ENCODE results near the gene GPRC5B. TPM values are rescaled to one million over a fixed set of nuclear protein-coding genes. Genes with fewer than 3 reads are reported as not detected.

Gene GPRC5B
- total RNA-seq, 4 donors from 2014 or later, result 16.5 to 53.0 (median 22.3) TPM

- H3K36me3 ChIP-seq, result no peaks in the 10 kb centered on the region
- H3K27ac ChIP-seq, result no peak overlapping the region
- H3K9me3 ChIP-seq, result no peaks in the 10 kb centered on the region
- H3K27me3 ChIP-seq, result no peaks in the 10 kb centered on the region
- no peak overlapping the region for H3K4me3 ChIP-seq
- TF ChIP-seq POLR2A (IDR thresholded peaks at IDR 0.05) (no peak), CTCF (IDR thresholded peaks at IDR 0.05) (no peak)
- DNase-seq, result no peak
- H3K4me1 ChIP-seq, result no peaks in the 10 kb centered on the region
- intact Hi-C loops (cut with DNase I; ENCODE audit: low total_unique reads), result no loop called here
These were observed 25.0 kb downstream of the GPRC5B start for GRCh38 chr16:19859603-19860002.

GRCh38 chr16:19859166-19859565 is 25.5 kb downstream of the GPRC5B start:
- DNase-seq, result no peak
- Histone ChIP-seq H3K4me3 (no peak overlapping the region), H3K27me3 (no peaks in the 10 kb centered on the region), H3K9me3 (no peaks in the 10 kb centered on the region), H3K36me3 (no peaks in the 10 kb centered on the region), H3K4me1 (no peaks in the 10 kb centered on the region), H3K27ac (no peak overlapping the region)
- intact Hi-C loops (cut with DNase I; ENCODE audit: low total_unique reads), result no loop called here
- TF ChIP-seq POLR2A (IDR thresholded peaks at IDR 0.05) (no peak), CTCF (IDR thresholded peaks at IDR 0.05) (no peak)

- no peaks in the 10 kb centered on the region for H3K9me3 ChIP-seq
- H3K4me1 ChIP-seq, result no peaks in the 10 kb centered on the region
- no peak for TF ChIP-seq POLR2A (IDR thresholded peaks at IDR 0.05)
- TF ChIP-seq CTCF (IDR thresholded peaks at IDR 0.05), result no peak
- H3K27me3 ChIP-seq, result no peaks in the 10 kb centered on the region
- no peak overlapping the region for H3K27ac ChIP-seq
- H3K36me3 ChIP-seq, result no peaks in the 10 kb centered on the region
- H3K4me3 ChIP-seq, result no peak overlapping the region
- DNase-seq, result no peak
- intact Hi-C loops (cut with DNase I; ENCODE audit: low total_unique reads), result no loop called here
These were observed 26.2 kb downstream of the GPRC5B start for GRCh38 chr16:19858340-19859018.

- Histone ChIP-seq H3K4me1 (no peaks in the 10 kb centered on the region), H3K27me3 (no peaks in the 10 kb centered on the region), H3K36me3 (no peaks in the 10 kb centered on the region), H3K9me3 (no peaks in the 10 kb centered on the region), H3K27ac (no peak overlapping the region), H3K4me3 (no peak overlapping the region)
- no peak for DNase-seq
- intact Hi-C loops (cut with DNase I; ENCODE audit: low total_unique reads), result no loop called here
- no peak for TF ChIP-seq POLR2A (IDR thresholded peaks at IDR 0.05)
- no peak for TF ChIP-seq CTCF (IDR thresholded peaks at IDR 0.05)
These were observed 26.9 kb downstream of the GPRC5B start for GRCh38 chr16:19857593-19858339.

- Histone ChIP-seq H3K4me3 (no peak overlapping the region), H3K27ac (no peak overlapping the region), H3K9me3 (no peaks in the 10 kb centered on the region), H3K4me1 (no peaks in the 10 kb centered on the region), H3K36me3 (no peaks in the 10 kb centered on the region), H3K27me3 (no peaks in the 10 kb centered on the region)
- DNase-seq, result no peak
- intact Hi-C loops (cut with DNase I; ENCODE audit: low total_unique reads), result no loop called here
- no peak for TF ChIP-seq POLR2A (IDR thresholded peaks at IDR 0.05)
- TF ChIP-seq CTCF (IDR thresholded peaks at IDR 0.05), result no peak
These were observed 28.5 kb downstream of the GPRC5B start for GRCh38 chr16:19856120-19856519.

Data from uterus (tissue), 4 donors.